Neural progenitor cell (in vitro differentiated cells): ENCODE results near the gene SDS.

Experiments used
- EZH2phosphoT487 ChIP-seq: fragments of 200-600 bp; sonication (generic); IDR thresholded peaks from 2 replicates; pipeline ENCODE4 v1.6.1; 2017; ENCODE audit warnings: antibody characterized with exemption
- TF ChIP-seq, protein P1 (sequence below): fragments of 200-600 bp; sonication (generic); IDR thresholded peaks from 2 replicates; pipeline ENCODE4 v1.5.1; 2017; ENCODE audit warnings: antibody characterized with exemption, mild to moderate bottlenecking

DNA sequence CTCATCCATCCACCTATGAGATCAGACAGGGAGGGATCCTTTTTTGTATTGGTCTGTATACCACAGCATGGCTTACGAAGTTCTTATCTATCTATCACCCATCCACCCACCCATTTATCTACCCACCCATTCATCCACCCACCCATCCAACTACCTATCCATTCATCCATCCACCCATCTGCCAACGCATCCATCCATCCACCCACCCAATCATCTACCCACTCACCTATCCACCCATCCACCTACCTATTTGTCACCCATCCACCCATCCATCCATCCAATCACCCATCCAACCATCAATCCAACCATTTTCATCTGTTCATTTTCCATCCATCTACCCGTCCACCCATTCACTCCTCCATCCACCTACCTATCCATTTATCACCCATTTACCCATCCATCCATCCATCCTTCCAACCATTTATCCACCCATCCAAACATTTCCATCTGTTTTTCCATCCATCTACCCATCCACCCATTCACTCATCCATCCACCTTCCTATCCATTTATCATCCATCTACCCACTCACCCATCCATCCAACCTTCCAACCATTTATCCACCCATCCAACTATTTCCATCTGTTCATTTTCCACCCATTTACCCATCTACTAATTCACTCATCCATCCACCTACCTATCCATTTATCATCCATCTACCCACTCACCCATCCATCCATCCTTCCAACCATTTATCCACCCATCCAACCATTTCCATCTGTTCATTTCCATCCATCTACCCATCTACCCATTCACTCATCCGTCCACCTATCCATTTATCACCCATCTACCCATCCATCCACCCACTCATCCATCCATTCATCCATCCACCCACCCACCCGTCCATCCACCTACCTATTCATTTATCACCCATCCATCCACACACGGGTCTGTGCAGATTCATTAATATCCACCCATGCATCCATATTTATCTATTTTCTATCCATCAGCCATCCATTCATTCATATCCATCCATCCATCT is 13.3 kb downstream of the SDS start:
- TF ChIP-seq, protein P1, sequence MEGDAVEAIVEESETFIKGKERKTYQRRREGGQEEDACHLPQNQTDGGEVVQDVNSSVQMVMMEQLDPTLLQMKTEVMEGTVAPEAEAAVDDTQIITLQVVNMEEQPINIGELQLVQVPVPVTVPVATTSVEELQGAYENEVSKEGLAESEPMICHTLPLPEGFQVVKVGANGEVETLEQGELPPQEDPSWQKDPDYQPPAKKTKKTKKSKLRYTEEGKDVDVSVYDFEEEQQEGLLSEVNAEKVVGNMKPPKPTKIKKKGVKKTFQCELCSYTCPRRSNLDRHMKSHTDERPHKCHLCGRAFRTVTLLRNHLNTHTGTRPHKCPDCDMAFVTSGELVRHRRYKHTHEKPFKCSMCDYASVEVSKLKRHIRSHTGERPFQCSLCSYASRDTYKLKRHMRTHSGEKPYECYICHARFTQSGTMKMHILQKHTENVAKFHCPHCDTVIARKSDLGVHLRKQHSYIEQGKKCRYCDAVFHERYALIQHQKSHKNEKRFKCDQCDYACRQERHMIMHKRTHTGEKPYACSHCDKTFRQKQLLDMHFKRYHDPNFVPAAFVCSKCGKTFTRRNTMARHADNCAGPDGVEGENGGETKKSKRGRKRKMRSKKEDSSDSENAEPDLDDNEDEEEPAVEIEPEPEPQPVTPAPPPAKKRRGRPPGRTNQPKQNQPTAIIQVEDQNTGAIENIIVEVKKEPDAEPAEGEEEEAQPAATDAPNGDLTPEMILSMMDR: no peak
- TF ChIP-seq EZH2phosphoT487: no peak
